ENCODE results near the gene ARHGAP26.
A peak's percentile ranks its signal among the peaks of the same experiment; 100 is the strongest.

ARHGAP26 gene

DNA sequence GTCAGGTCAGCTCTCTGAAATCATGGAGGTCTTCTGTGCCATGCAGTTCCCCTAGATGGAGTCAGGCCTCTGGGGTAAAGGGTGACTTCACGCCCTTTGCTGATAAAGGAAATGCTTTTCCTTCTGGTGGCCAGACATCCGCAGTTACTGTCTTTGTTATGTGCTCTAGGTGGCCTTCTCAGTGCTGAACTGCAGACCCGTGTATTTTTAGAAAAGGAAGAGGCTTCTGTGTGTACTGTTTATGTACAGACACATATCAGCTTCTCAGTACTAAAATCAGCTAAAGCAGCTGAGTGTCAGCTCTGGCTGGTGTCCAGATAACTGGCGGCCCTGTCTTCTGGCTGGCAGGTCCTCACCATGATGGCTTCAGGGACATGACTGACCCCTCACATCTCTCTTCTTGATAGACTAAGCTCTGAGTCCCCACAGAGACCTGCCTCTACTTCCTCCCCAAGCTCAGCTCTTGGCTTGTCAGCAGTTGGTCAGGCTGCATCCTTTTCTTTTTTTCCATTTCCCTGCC, 75.3 kb downstream of the ARHGAP26 start:
- peaks cover 25 to 32% of the 10 kb centered on the region in 2 donors for H3K4me1 ChIP-seq (ENCODE audit: control insufficient read depth in 1 of 2, insufficient read depth in 2 of 2, low read length in 2 of 2)
- no peaks in the 10 kb centered on the region for H3K9me3 ChIP-seq (ENCODE audit: control insufficient read depth in 1 of 2, low read length in 2 of 2)
- no peaks in the 10 kb centered on the region for H3K27me3 ChIP-seq (ENCODE audit: low read depth, low read length)
- no peak overlapping the region for H3K4me3 ChIP-seq (ENCODE audit: low read depth in 1 of 2, low read length in 2 of 2)
- peak overlapping the region; percentile 48 for H3K27ac ChIP-seq (ENCODE audit: low read length)
- H3K36me3 ChIP-seq (ENCODE audit: control insufficient read depth in 1 of 2, insufficient read depth in 2 of 2, low read length in 2 of 2): no peaks in the 10 kb centered on the region

DNA sequence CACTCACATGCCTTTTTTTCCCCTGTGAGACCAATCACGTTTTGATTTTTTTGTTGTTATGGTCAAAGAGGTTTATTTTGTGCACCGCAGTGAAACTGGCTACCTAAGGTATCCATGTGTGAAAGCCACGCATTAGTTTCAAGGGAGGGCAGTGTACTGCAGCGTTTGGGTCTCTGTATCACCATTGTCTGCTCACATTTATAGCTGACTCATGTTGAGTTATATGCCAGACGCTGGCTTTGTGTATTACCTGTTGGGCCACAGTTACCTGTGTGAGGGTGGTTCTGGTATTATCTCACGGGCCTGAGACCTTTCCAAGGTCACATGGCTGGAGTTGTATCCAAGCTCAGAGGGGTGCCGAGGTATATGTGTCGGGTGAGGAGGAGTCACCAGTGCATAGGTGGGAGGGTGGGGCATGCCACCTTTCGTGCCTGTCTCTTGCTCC, 75.8 kb downstream of the ARHGAP26 start:
- H3K27me3 ChIP-seq (ENCODE audit: low read depth, low read length): no peaks in the 10 kb centered on the region
- no peak overlapping the region for H3K4me3 ChIP-seq (ENCODE audit: low read depth in 1 of 2, low read length in 2 of 2)
- H3K9me3 ChIP-seq (ENCODE audit: control insufficient read depth in 1 of 2, low read length in 2 of 2): no peaks in the 10 kb centered on the region
- H3K27ac ChIP-seq (ENCODE audit: low read length): peak overlapping the region; percentile 48
- peaks cover 25 to 32% of the 10 kb centered on the region in 2 donors for H3K4me1 ChIP-seq (ENCODE audit: control insufficient read depth in 1 of 2, insufficient read depth in 2 of 2, low read length in 2 of 2)
- H3K36me3 ChIP-seq (ENCODE audit: control insufficient read depth in 1 of 2, insufficient read depth in 2 of 2, low read length in 2 of 2): no peaks in the 10 kb centered on the region

- Histone ChIP-seq H3K9me3 (ENCODE audit: control insufficient read depth in 1 of 2, low read length in 2 of 2) (no peaks in the 10 kb centered on the region), H3K27ac (ENCODE audit: low read length) (peak overlapping the region; percentile 48), H3K27me3 (ENCODE audit: low read depth, low read length) (no peaks in the 10 kb centered on the region), H3K4me3 (ENCODE audit: low read depth in 1 of 2, low read length in 2 of 2) (no peak overlapping the region), H3K36me3 (ENCODE audit: control insufficient read depth in 1 of 2, insufficient read depth in 2 of 2, low read length in 2 of 2) (no peaks in the 10 kb centered on the region), H3K4me1 (ENCODE audit: control insufficient read depth in 1 of 2, insufficient read depth in 2 of 2, low read length in 2 of 2) (peaks cover 21 to 30% of the 10 kb centered on the region in 2 donors)
Observed at GRCh38 chr5:142846406-142846805, 76.2 kb downstream of the ARHGAP26 start.

DNA sequence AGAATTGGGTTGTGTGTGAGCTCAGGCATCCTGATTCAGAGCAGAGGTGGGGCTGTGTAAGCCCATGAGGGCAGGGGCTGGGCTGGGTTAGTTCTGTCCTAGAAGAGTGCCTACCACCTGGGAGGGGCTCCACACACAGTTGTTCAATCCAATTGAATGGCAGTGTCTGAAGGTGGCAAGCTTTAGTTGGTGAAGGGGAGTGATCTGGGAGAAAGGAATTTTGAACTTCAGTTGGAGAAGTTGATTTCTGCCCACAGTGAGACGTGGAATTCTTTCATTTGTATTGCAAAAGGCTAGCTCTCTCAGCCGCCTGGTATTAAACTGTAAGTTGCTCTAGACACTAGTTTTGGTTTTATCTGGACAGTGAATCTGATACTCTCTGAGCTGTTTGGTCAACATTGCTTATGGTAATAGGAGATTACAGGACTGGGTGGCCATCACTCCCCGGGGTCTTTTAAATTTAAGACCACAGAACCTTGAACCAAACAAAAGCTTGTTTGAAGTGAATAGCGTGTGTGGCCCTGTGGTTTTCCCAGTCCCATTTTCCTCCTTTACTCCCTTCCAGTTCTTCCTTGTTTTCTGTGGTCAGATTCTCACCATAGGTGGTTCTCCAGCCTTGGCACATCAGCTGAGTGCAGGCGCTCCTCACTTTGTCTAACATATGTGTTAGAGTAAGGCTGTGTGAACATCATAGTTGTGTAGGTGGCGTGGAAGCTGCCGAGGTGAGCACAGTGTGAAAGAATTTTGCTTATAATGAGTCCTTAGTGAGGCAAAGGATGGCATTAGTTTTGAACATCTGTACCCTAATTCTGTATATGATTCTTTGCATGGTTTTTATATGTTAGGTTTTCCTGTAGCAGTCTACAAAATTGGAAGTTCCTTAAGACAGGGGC, 78.0 kb downstream of the ARHGAP26 start:
- Histone ChIP-seq H3K4me1 (ENCODE audit: control insufficient read depth in 1 of 2, insufficient read depth in 2 of 2, low read length in 2 of 2) (peaks cover 13 to 19% of the 10 kb centered on the region in 2 donors), H3K27ac (ENCODE audit: low read length) (no peak overlapping the region)

DNA sequence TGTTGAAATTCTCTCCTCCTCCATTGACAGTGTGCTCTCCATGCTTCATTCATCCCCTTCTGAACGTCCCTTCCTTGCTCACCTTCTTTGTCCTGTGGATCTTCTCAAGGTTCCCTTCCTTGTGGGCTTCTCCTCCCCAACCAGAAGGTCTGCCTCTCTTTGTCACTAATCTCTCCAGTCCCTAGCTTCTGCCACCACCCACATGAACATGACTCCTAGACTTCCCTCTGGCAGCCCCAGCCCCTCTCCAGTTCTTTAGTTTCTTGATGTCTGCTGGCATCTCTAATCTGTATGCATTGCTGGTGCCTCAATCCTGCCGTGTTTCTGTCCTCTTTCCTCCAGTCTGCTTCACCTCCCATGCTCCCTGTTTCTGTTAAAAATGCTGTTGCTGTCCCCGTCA, 79.3 kb downstream of the ARHGAP26 start:
- Histone ChIP-seq H3K36me3 (ENCODE audit: control insufficient read depth in 1 of 2, insufficient read depth in 2 of 2, low read length in 2 of 2) (no peaks in the 10 kb centered on the region), H3K27ac (ENCODE audit: low read length) (no peak overlapping the region), H3K4me1 (ENCODE audit: control insufficient read depth in 1 of 2, insufficient read depth in 2 of 2, low read length in 2 of 2) (peaks cover 11 to 19% of the 10 kb centered on the region in 2 donors), H3K4me3 (ENCODE audit: low read depth in 1 of 2, low read length in 2 of 2) (no peak overlapping the region), H3K27me3 (ENCODE audit: low read depth, low read length) (no peaks in the 10 kb centered on the region), H3K9me3 (ENCODE audit: control insufficient read depth in 1 of 2, low read length in 2 of 2) (no peaks in the 10 kb centered on the region)

More for the DNA sequence above, 78.0 kb downstream of the ARHGAP26 start:
- no peaks in the 10 kb centered on the region for H3K27me3 ChIP-seq (ENCODE audit: low read depth, low read length)
- no peak overlapping the region for H3K4me3 ChIP-seq (ENCODE audit: low read depth in 1 of 2, low read length in 2 of 2)
- no peaks in the 10 kb centered on the region for H3K9me3 ChIP-seq (ENCODE audit: control insufficient read depth in 1 of 2, low read length in 2 of 2)
- no peaks in the 10 kb centered on the region for H3K36me3 ChIP-seq (ENCODE audit: control insufficient read depth in 1 of 2, insufficient read depth in 2 of 2, low read length in 2 of 2)

DNA sequence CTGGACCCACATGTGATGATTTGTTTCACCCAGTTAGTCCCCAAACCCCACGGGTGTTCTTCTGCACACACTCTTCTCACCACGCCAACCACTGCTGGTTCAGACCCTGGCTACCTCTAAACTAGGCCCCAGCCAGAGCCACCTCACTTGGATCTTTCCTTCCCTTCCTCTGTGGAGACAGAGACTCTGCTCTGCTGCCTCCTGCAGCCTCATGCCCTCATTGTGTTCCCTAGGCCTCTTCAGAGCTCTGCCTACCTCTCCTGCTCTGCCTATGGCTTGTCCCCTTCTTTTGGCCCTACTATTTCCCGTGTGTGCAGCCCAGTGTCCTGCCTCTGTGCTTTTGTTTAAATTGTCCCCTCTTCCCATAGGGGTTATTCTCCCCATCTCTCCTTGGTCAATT, 79.7 kb downstream of the ARHGAP26 start:
- H3K27ac ChIP-seq (ENCODE audit: low read length): no peak overlapping the region
- no peaks in the 10 kb centered on the region for H3K27me3 ChIP-seq (ENCODE audit: low read depth, low read length)
- no peak overlapping the region for H3K4me3 ChIP-seq (ENCODE audit: low read depth in 1 of 2, low read length in 2 of 2)
- no peaks in the 10 kb centered on the region for H3K9me3 ChIP-seq (ENCODE audit: control insufficient read depth in 1 of 2, low read length in 2 of 2)
- H3K36me3 ChIP-seq (ENCODE audit: control insufficient read depth in 1 of 2, insufficient read depth in 2 of 2, low read length in 2 of 2): no peaks in the 10 kb centered on the region
- peaks cover 11 to 16% of the 10 kb centered on the region in 2 donors for H3K4me1 ChIP-seq (ENCODE audit: control insufficient read depth in 1 of 2, insufficient read depth in 2 of 2, low read length in 2 of 2)

DNA sequence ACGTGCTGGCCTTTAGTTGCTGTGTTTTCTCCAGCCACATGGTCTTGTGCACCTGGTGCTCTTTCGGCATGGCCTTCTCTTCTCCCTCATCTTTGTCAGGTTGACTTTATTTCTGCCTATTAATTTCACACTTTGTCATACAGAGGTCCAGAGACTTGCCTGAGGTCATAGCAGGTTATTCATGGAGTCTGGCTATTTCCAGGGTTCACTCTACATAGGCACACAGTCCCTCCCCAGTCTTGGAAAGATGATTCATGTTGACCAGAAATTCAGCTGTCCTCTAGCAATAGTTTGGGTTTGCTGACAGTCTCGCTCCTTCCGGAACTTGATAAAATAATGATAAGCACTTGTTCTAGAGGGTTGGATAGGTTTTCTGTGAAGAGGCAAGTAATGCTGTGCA, 81.6 kb downstream of the ARHGAP26 start:
- Histone ChIP-seq H3K27me3 (ENCODE audit: low read depth, low read length) (no peaks in the 10 kb centered on the region), H3K4me3 (ENCODE audit: low read depth in 1 of 2, low read length in 2 of 2) (no peak overlapping the region), H3K4me1 (ENCODE audit: control insufficient read depth in 1 of 2, insufficient read depth in 2 of 2, low read length in 2 of 2) (peaks cover 0 to 5% of the 10 kb centered on the region in 2 donors), H3K27ac (ENCODE audit: low read length) (no peak overlapping the region), H3K36me3 (ENCODE audit: control insufficient read depth in 1 of 2, insufficient read depth in 2 of 2, low read length in 2 of 2) (no peaks in the 10 kb centered on the region), H3K9me3 (ENCODE audit: control insufficient read depth in 1 of 2, low read length in 2 of 2) (no peaks in the 10 kb centered on the region)

DNA sequence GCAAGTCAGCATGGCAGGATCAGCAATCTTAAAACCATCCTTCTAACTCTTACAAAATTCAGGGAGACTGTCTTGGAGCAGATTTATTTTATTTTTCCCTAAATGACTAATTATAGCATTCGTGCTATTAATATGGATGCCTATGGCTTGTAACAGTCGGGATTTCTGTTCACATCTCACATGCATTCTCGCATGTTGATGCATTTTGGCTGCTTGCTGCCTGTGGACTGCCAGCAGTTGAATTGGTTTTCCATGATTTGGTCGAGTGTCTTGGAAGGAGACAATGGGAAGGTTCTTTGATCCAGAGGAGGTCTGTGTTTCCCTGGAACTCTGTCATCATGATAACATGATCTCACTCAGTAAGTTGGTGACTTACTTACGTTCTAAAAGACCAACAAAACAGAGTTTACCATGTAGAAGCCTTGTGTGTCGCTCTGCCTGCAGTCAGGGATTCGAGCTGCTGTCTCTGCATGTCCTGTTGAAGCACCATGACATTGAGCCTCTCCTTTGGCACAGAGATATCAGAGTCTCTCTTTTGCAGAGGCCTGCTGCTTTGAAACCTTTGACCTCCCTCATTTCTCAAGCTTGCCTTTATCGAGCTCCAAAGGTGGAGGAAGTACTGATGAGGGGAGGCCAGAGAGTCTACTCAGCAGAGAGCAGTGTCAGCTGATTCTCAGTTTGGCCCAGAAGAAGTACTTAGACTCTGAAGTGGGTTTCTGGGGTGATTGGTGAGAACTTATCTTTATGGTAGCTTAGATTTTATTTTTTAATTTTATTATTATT, 82.4 kb downstream of the ARHGAP26 start:
- Histone ChIP-seq H3K4me1 (ENCODE audit: control insufficient read depth in 1 of 2, insufficient read depth in 2 of 2, low read length in 2 of 2) (peaks cover 0 to 5% of the 10 kb centered on the region in 2 donors), H3K27ac (ENCODE audit: low read length) (no peak overlapping the region), H3K4me3 (ENCODE audit: low read depth in 1 of 2, low read length in 2 of 2) (no peak overlapping the region)

DNA sequence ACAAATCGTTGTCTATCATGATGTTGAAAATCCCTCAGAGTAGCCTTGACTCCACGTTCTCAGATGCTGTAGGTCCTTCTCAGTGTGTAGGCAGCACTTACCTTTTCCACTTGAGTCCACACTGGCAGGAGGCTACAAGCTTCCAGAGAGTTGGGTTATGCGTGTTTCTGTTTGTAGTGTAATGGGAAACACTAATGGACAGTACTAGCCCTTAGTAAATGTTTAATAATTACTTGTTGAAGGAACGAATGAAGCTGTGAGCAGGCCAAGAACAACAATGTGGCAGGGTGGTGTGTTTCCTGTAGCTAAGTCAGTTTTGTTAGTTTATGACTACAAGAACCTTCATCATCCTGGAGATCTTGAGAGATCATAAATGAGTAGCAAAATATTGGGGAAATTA, 83.5 kb downstream of the ARHGAP26 start:
- Histone ChIP-seq H3K9me3 (ENCODE audit: control insufficient read depth in 1 of 2, low read length in 2 of 2) (no peaks in the 10 kb centered on the region), H3K27ac (ENCODE audit: low read length) (no peak overlapping the region), H3K4me1 (ENCODE audit: control insufficient read depth in 1 of 2, insufficient read depth in 2 of 2, low read length in 2 of 2) (peaks cover 0 to 11% of the 10 kb centered on the region in 2 donors)

More for the DNA sequence above, 82.4 kb downstream of the ARHGAP26 start:
- H3K9me3 ChIP-seq (ENCODE audit: control insufficient read depth in 1 of 2, low read length in 2 of 2): no peaks in the 10 kb centered on the region
- no peaks in the 10 kb centered on the region for H3K27me3 ChIP-seq (ENCODE audit: low read depth, low read length)
- H3K36me3 ChIP-seq (ENCODE audit: control insufficient read depth in 1 of 2, insufficient read depth in 2 of 2, low read length in 2 of 2): no peaks in the 10 kb centered on the region

GRCh38 chr5:142856269-142856782, 86.1 kb downstream of the ARHGAP26 start:
- H3K9me3 ChIP-seq (ENCODE audit: control insufficient read depth in 1 of 2, low read length in 2 of 2): no peaks in the 10 kb centered on the region
- no peaks in the 10 kb centered on the region for H3K36me3 ChIP-seq (ENCODE audit: control insufficient read depth in 1 of 2, insufficient read depth in 2 of 2, low read length in 2 of 2)
- H3K27ac ChIP-seq (ENCODE audit: low read length): no peak overlapping the region
- H3K4me3 ChIP-seq (ENCODE audit: low read depth in 1 of 2, low read length in 2 of 2): no peak overlapping the region
- no peaks in the 10 kb centered on the region for H3K27me3 ChIP-seq (ENCODE audit: low read depth, low read length)
- H3K4me1 ChIP-seq (ENCODE audit: control insufficient read depth in 1 of 2, insufficient read depth in 2 of 2, low read length in 2 of 2): peaks cover 11 to 13% of the 10 kb centered on the region in 2 donors

More for the DNA sequence above, 83.5 kb downstream of the ARHGAP26 start:
- H3K36me3 ChIP-seq (ENCODE audit: control insufficient read depth in 1 of 2, insufficient read depth in 2 of 2, low read length in 2 of 2): no peaks in the 10 kb centered on the region
- H3K27me3 ChIP-seq (ENCODE audit: low read depth, low read length): no peaks in the 10 kb centered on the region
- no peak overlapping the region for H3K4me3 ChIP-seq (ENCODE audit: low read depth in 1 of 2, low read length in 2 of 2)

- Histone ChIP-seq H3K27me3 (ENCODE audit: low read depth, low read length) (no peaks in the 10 kb centered on the region), H3K4me3 (ENCODE audit: low read depth in 1 of 2, low read length in 2 of 2) (no peak overlapping the region), H3K4me1 (ENCODE audit: control insufficient read depth in 1 of 2, insufficient read depth in 2 of 2, low read length in 2 of 2) (peaks cover 10 to 13% of the 10 kb centered on the region in 2 donors), H3K36me3 (ENCODE audit: control insufficient read depth in 1 of 2, insufficient read depth in 2 of 2, low read length in 2 of 2) (no peaks in the 10 kb centered on the region), H3K27ac (ENCODE audit: low read length) (peak overlapping the region; percentile 13), H3K9me3 (ENCODE audit: control insufficient read depth in 1 of 2, low read length in 2 of 2) (no peaks in the 10 kb centered on the region)
Observed at GRCh38 chr5:142857405-142857804, 87.2 kb downstream of the ARHGAP26 start.
